Heart right ventricle (tissue), 16 donors: ENCODE data around the gene INHA. TPM values are rescaled to one million over a fixed set of nuclear protein-coding genes. Genes with fewer than 3 reads are reported as not detected.

Source experiments
- ATAC-seq, 8 donors: fragments of 200-7000 bp; cut with Tn5 transposase; one replicate each; pipeline ENCODE4 v1.9.1; 2020; ENCODE audit warnings: mild to moderate bottlenecking in 8 of 8, moderate library complexity in 8 of 8, moderate number of reproducible peaks in 1 of 8
- DNase-seq, 2 donors: peaks; one replicate each; pipeline ENCODE4 v3.0.0-alpha.2; 2020
- H3K27ac ChIP-seq, 10 donors: fragments of 200-600 bp; sonication (generic) in 2 of 10; one replicate each; pipeline versions ENCODE4 v1.5.0 to v1.8.0; 2020 to 2022; ENCODE audit warnings: mild to moderate bottlenecking in 3 of 10
- H3K27me3 ChIP-seq, 7 donors: fragments of 200-600 bp; one replicate each; pipeline ENCODE4 v1.8.0; 2021 to 2022; ENCODE audit warnings: mild to moderate bottlenecking in 2 of 7
- H3K36me3 ChIP-seq, 9 donors: fragments of 200-600 bp; sonication (generic) in 1 of 9; one replicate each; pipeline versions ENCODE4 v1.5.0 to v1.8.0; 2020 to 2022; ENCODE audit warnings: mild to moderate bottlenecking in 2 of 9
- H3K4me1 ChIP-seq, 9 donors: fragments of 200-600 bp; sonication (generic) in 1 of 9; one replicate each; pipeline versions ENCODE4 v1.5.0 to v1.8.0; 2020 to 2022; ENCODE audit warnings: mild to moderate bottlenecking in 4 of 9
- H3K4me3 ChIP-seq, 10 donors: fragments of 200-600 bp; sonication (generic) in 2 of 10; one replicate each; pipeline versions ENCODE4 v1.5.0 to v1.8.0; 2020 to 2022; ENCODE audit warnings: mild to moderate bottlenecking in 7 of 10, moderate library complexity in 2 of 10
- H3K9me3 ChIP-seq, 11 donors: fragments of 200-600 bp in 10 of 11; sonication (generic) in 2 of 11; one replicate each; pipeline versions ENCODE4 v1.5.0 to v1.8.0; 2013 to 2022; ENCODE audit warnings: mild to moderate bottlenecking in 2 of 11, control low read depth in 1 of 11, moderate library complexity in 1 of 11
- WGBS, 2 donors: extraction: QIAGEN DNeasy Blood & Tissue Kit; methylation state at CpG; one replicate each; pipeline ENCODE4 v1.1.7; 2013; ENCODE audit warnings: inconsistent platforms in 1 of 2; 5-methylcytosine and 5-hydroxymethylcytosine counted together
- intact Hi-C, 10 donors: fragments of 100-400 bp; cut with DNase I; formaldehyde crosslinking; loops; one replicate each; pipeline versions ENCODE4 v1.11.1 to v1.14.2; 2022
- polyA plus RNA-seq, 2 donors: library from polyadenylated mRNA; stranded (reverse); fragments of 200-250 nt; gene quantifications; one replicate each; pipeline ENCODE4 v1.2.3, GENCODE V29; 2013
- total RNA-seq, 10 donors: library from RNA; stranded (reverse); fragmentation: NEBNext Ultra II Directional in 3 of 10; extraction: Animal tissue kit (Norgen Biotek cat#: 25700) in 3 of 10; gene quantifications; one replicate each; pipeline versions ENCODE4 v1.2.1 to v1.2.4, GENCODE V29; 2021 to 2023
- TF ChIP-seq, protein P1 (sequence below), 9 donors: fragments of 200-600 bp; sonication (generic) in 2 of 9; IDR thresholded peaks; one replicate each; pipeline versions ENCODE4 v1.5.0 to v1.8.0; 2021 to 2022; ENCODE audit warnings: antibody characterized with exemption in 9 of 9, mild to moderate bottlenecking in 5 of 9, moderate library complexity in 1 of 9
- donor health status: Arrhythmogenic right ventricular cardiomyopathy.
- donor health status: ischemic (EF 13 %, LVEDD 7.1; RV severe dilation, severe dysfunction).
- donor health status: healthy with polysubstance abuse.
- donor health status: DM: no; HTN: yes; CAD: no.
- donor health status: DM: no; HTN: no; CAD: no.
- donor health status: ischemic (EF 25% LVEDD 6.9; RV normal size, moderate dysfunction).
- donor health status: ischemic (EF 25% LVEDD 5.7; RV mildly dilated, moderate dysfunction).
- donor health status: healthy.
- donor health status: DM: yes; HTN: yes; CAD: no.
- donor health status: Ischemic cardiomyopathy.
- donor health status: ischemic (EF 35%, LVEDD 5.7; RV mildly dilated, moderate dysfunction).
- donor health status: nonischemic (EF 11% LVEDD 7.7; RV severe dilation, severe dysfunction).
- donor health status: DM: yes; HTN: yes; CAD: no.
- donor health status: PGD.
- donor health status: ischemic (EF 29% LVEDD 5.4; RV normal size, mild dysfunction).
- donor health status: nonischemic (EF 23%, LVEDD 6.1; RV moderate dilation, normal function).

The INHA gene
- total and polyA plus RNA-seq, 12 donors = 1.1 to 22.1 (median 3.0) TPM

DNA sequence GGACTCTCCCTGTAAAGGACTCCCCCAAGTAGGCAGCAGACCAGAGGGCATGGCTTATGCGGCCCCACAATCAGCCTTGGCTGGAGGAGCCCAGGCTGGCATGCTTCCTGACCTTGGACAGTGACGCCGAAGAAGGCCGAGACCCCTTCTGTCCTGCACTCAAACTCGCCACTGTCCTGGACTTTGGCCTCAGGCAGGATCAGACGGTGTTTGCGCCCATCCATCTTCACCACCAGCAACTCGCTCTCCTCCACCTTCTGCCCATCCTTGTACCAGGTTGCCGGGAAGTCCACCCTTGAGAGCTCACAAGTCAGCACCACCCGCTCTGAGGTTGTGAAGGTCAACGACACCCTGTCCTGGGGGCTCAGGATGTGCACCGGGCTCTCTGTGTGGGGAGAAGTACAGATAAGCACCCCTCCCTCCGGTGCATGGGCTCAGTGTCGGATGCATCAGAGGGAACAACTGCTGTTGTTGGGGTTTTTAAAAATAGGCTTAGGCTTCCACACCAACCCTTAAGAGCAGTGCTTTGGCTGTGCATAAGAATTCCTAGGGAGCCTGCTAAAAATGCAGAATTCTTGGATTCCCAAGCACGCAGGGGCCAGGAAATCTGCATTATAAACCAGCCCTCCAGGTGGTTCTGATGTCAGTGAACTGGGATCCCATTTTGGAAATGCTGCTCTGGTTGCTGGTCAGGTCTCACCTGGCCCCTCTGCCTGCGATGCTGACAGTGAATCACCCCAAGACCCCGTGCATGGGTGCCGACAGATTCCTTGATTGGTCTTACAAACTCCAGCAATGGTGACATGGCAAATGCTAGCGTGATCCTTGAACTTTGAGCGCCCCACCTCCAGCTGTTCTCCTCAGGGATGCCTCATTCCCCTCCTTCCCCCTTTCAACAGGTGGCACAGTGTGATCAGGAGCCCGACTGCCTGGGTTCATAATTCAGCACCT, 6.7 kb upstream of the INHA start:
- Histone ChIP-seq H3K27me3 (peaks cover 0 to 17% (median 0%) of the 10 kb centered on the region in 7 donors), H3K9me3 (no peaks in the 10 kb centered on the region), H3K36me3 (peaks cover 0 to 74% (median 12%) of the 10 kb centered on the region in 9 donors), H3K27ac (no peak overlapping the region), H3K4me1 (peaks cover 2 to 42% (median 11%) of the 10 kb centered on the region in 9 donors), H3K4me3 (no peak overlapping the region)
- DNase-seq (no peak), ATAC-seq (no peak)
- WGBS, 2 donors = 64 to 73% methylated on average over 21 of the region's 21 CpGs
- TF ChIP-seq, protein P1, sequence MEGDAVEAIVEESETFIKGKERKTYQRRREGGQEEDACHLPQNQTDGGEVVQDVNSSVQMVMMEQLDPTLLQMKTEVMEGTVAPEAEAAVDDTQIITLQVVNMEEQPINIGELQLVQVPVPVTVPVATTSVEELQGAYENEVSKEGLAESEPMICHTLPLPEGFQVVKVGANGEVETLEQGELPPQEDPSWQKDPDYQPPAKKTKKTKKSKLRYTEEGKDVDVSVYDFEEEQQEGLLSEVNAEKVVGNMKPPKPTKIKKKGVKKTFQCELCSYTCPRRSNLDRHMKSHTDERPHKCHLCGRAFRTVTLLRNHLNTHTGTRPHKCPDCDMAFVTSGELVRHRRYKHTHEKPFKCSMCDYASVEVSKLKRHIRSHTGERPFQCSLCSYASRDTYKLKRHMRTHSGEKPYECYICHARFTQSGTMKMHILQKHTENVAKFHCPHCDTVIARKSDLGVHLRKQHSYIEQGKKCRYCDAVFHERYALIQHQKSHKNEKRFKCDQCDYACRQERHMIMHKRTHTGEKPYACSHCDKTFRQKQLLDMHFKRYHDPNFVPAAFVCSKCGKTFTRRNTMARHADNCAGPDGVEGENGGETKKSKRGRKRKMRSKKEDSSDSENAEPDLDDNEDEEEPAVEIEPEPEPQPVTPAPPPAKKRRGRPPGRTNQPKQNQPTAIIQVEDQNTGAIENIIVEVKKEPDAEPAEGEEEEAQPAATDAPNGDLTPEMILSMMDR (IDR thresholded peaks at IDR 0.05) = no peak
- intact Hi-C loops = loop anchor here in 2 of 10 donors (5.0 to 10.0 kb wide), 2 partner anchors 62 to 69 kb away; partner anchors contain the start of gene SLC4A3 (in 1 of the 2)

DNA sequence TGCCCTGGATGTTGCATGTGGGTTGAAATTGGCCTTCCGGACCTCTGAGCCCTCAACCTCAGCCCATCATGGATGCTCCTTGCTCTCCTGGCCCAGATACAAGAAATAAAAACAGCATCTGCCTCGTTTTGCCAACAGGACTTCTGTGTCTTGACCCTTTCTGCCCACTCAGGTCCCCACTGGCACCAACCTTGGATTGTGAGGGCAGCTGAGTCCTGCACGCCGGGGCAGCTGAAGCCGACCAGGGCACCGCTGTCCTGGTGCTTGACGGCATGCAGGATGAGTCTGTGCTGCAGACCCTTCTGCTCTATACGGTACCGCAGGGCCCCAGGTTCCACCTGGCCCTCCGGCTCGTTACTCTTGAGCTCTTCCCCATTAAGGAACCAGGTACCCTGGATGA, 5.5 kb upstream of the INHA start:
- WGBS, 2 donors = 86 to 89% methylated on average over 11 of the region's 11 CpGs
- intact Hi-C loops = loop anchor here in 2 of 10 donors (5.0 to 10.0 kb wide), 2 partner anchors 61 to 68 kb away; partner anchors contain the start of gene SLC4A3 (in 1 of the 2)
- no peaks in the 10 kb centered on the region for H3K9me3 ChIP-seq
- TF ChIP-seq, protein P1 (IDR thresholded peaks at IDR 0.05) = no peak
- ATAC-seq (no peak), DNase-seq (no peak)
- H3K4me3 ChIP-seq = no peak overlapping the region
- peaks cover 0 to 28% (median 0%) of the 10 kb centered on the region in 7 donors for H3K27me3 ChIP-seq
- no peak overlapping the region for H3K27ac ChIP-seq
- peaks cover 2 to 33% (median 13%) of the 10 kb centered on the region in 9 donors for H3K4me1 ChIP-seq
- H3K36me3 ChIP-seq = peaks cover 0 to 73% (median 12%) of the 10 kb centered on the region in 9 donors

DNA sequence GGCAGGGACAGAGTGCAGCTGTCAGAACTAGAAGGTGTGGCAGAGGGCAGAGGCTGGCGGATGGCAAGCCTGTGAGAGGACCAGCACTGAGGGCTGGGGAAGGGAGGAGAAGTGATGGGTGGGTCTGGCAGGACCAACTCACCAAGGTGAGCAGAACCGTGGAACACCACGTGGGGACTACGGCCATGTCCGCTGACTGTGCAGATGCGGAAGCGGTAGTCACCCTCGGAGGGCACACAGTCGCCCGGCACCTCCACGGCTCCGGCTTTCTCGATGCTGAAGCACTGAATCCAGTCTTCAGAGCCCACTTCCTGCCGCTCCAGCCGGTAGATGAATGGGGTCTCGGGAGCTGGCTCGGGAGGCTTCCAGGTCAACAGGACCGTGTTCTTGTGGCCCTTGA, 5.0 kb upstream of the INHA start:
- Histone ChIP-seq H3K36me3 (peaks cover 0 to 68% (median 12%) of the 10 kb centered on the region in 9 donors), H3K4me1 (peaks cover 2 to 33% (median 13%) of the 10 kb centered on the region in 9 donors), H3K4me3 (no peak overlapping the region), H3K27ac (no peak overlapping the region), H3K27me3 (peaks cover 0 to 31% (median 0%) of the 10 kb centered on the region in 7 donors), H3K9me3 (no peaks in the 10 kb centered on the region)
- intact Hi-C loops = loop anchor here in 2 of 10 donors (5.0 to 10.0 kb wide), 2 partner anchors 60 to 68 kb away; partner anchors contain the start of gene SLC4A3 (in 1 of the 2)
- DNase-seq (peak in 1 of 2 donors; percentile 13), ATAC-seq (no peak)
- WGBS, 2 donors = 90 to 94% methylated on average over 18 of the region's 18 CpGs
- TF ChIP-seq, protein P1 (IDR thresholded peaks at IDR 0.05) = no peak

DNA sequence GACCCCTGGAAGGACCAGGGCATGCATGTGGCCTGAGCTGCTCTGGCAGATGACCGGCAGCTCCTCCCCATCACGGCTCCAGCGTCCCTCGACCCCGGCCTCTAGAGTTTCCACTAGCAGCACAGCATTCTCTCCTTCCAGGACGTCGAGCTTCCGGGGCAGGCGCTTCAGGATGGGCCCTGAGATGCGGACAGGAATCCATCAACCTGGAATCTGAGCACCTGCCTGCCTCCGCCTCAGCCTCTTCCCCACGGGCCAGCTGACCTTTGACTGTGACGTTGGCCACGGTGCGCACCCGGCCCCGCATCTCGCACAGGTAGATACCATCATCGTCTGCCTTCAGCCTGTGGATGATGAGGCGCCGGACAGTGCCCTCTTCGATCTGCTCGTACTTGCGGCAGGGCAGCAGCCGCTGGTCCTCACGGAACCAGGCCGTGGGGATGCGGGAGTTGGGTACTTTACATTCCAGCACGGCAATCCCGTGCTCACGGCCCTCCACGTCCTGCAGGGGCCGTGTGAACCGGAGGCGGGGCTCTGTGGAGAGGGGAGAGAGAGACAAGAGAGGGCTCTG, 4.2 kb upstream of the INHA start:
- H3K27ac ChIP-seq = no peak overlapping the region
- H3K36me3 ChIP-seq = peaks cover 0 to 61% (median 12%) of the 10 kb centered on the region in 9 donors

More for the DNA sequence above, 4.2 kb upstream of the INHA start:
- DNase-seq (no peak), ATAC-seq (no peak)
- peaks cover 2 to 34% (median 13%) of the 10 kb centered on the region in 9 donors for H3K4me1 ChIP-seq
- TF ChIP-seq, protein P1 (IDR thresholded peaks at IDR 0.05) = no peak
- intact Hi-C loops = loop anchor here in 2 of 10 donors (5.0 to 10.0 kb wide), 2 partner anchors 59 to 67 kb away; partner anchors contain the start of gene SLC4A3 (in 1 of the 2)
- no peaks in the 10 kb centered on the region for H3K9me3 ChIP-seq
- no peak overlapping the region for H3K4me3 ChIP-seq
- peaks cover 0 to 38% (median 0%) of the 10 kb centered on the region in 7 donors for H3K27me3 ChIP-seq
- 81 to 87% methylated on average over 35 of the region's 35 CpGs for WGBS, 2 donors
